Hepatocyte (in vitro differentiated cells): ENCODE measurements around the gene TAS2R60. TPM values are rescaled to one million over a fixed set of nuclear protein-coding genes. Genes with fewer than 3 reads are reported as not detected.

ENCODE experiments used
- DNase-seq: peaks from one replicate; pipeline ENCODE4 v3.0.0-alpha.2; 2016; ENCODE audit warnings: low spot score
- H2AFZ ChIP-seq: fragments of 200-600 bp; sonication (generic); 2 replicates; pipeline ENCODE4 v1.6.0; 2016; ENCODE audit warnings: antibody characterized with exemption, mild to moderate bottlenecking
- H3K27ac ChIP-seq: fragments of 200-600 bp; sonication (generic); 2 replicates; pipeline ENCODE4 v1.5.1; 2016; ENCODE audit warnings: mild to moderate bottlenecking
- H3K27me3 ChIP-seq: fragments of 200-600 bp; sonication (generic); 2 replicates; pipeline ENCODE4 v1.6.1; 2016
- H3K36me3 ChIP-seq: fragments of 200-600 bp; sonication (generic); replicated peaks from 2 replicates; pipeline ENCODE4 v1.5.1; 2016; ENCODE audit warnings: low read depth; ENCODE audit not compliant: insufficient read depth
- H3K4me1 ChIP-seq: fragments of 200-600 bp; sonication (generic); 2 replicates; pipeline ENCODE4 v1.5.1; 2016; ENCODE audit warnings: mild to moderate bottlenecking, moderate library complexity; ENCODE audit not compliant: insufficient read depth
- H3K4me2 ChIP-seq: fragments of 200-600 bp; sonication (generic); 2 replicates; pipeline ENCODE4 v1.6.0; 2016
- H3K4me3 ChIP-seq: fragments of 200-600 bp; sonication (generic); 2 replicates; pipeline ENCODE4 v1.5.1; 2016; ENCODE audit warnings: mild to moderate bottlenecking
- H3K79me2 ChIP-seq: fragments of 200-600 bp; sonication (generic); 2 replicates; pipeline ENCODE4 v1.6.0; 2017; ENCODE audit warnings: mild to moderate bottlenecking
- H3K9me2 ChIP-seq: fragments of 200-600 bp; sonication (generic); replicated peaks from 2 replicates; pipeline ENCODE4 v1.6.0; 2017; ENCODE audit warnings: mild to moderate bottlenecking; ENCODE audit not compliant: insufficient read depth
- H3K9me3 ChIP-seq: fragments of 200-600 bp; sonication (generic); 2 replicates; pipeline ENCODE4 v1.5.1; 2016; ENCODE audit warnings: low read depth, mild to moderate bottlenecking
- H4K20me1 ChIP-seq: fragments of 200-600 bp; sonication (generic); 2 replicates; pipeline ENCODE4 v1.6.0; 2016; ENCODE audit warnings: mild to moderate bottlenecking; ENCODE audit not compliant: insufficient read depth, poor library complexity, severe bottlenecking
- EZH2 ChIP-seq: fragments of 200-600 bp; sonication (generic); IDR thresholded peaks from 2 replicates; pipeline ENCODE4 v1.6.1; 2016; ENCODE audit warnings: antibody characterized with exemption, mild to moderate bottlenecking, borderline replicate concordance
- EZH2phosphoT487 ChIP-seq: fragments of 200-600 bp; sonication (generic); IDR thresholded peaks from one replicate; pipeline ENCODE4 v1.6.1; 2018; ENCODE audit warnings: antibody characterized with exemption, mild to moderate bottlenecking, low read depth, moderate library complexity; ENCODE audit not compliant: unreplicated experiment, severe bottlenecking
- WGBS: methylation state at CpG from one replicate; pipeline ENCODE4 v1.1.6; 2016; ENCODE audit warnings: low lambda C conversion rate; ENCODE audit errors: missing lambda C conversion rate; 5-methylcytosine and 5-hydroxymethylcytosine counted together
- polyA plus RNA-seq: library from polyadenylated mRNA; unstranded; fragments of >200 nt; fragmentation: Nextera tagmentation; extraction: Ambion mirVana; gene quantifications from 2 replicates; pipeline ENCODE4 v1.2.1, GENCODE V29; 2016
- total RNA-seq: library from RNA; depleted of rRNA; stranded (reverse); fragments of >200 nt; gene quantifications from 2 replicates; pipeline ENCODE4 v1.2.3, GENCODE V29; 2014
- TF ChIP-seq, protein P1 (sequence below): fragments of 200-600 bp; sonication (generic); IDR thresholded peaks from 2 replicates; pipeline ENCODE4 v1.5.1; 2016; ENCODE audit warnings: antibody characterized with exemption, mild to moderate bottlenecking; ENCODE audit not compliant: poor library complexity

The TAS2R60 gene
- total and polyA plus RNA-seq, 2 experiments from 2014 or later: not detected

DNA sequence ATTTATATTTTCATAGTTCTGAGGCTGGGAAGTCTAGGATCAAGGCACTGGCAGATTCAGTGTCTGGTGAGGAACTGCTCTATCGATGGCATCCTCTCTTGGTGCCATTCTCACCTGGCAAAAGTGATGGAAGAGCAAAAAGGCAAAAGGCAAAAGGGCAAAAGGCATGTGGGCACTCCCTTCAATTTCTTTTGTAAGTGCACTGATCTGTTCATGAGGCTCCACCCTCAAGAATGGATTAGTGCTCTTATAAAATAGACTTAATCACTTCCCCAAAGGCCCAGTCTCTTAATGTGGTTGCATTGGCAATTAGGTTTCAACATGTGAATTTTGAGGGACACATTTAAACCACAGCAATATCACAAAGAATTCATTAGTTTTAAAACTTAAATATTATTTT lies 16.1 kb downstream of the TAS2R60 start:
- Histone ChIP-seq H3K27me3 (no peaks in the 10 kb centered on the region), H3K4me1 (no peaks in the 10 kb centered on the region), H3K36me3 (no peaks in the 10 kb centered on the region), H3K9me3 (no peaks in the 10 kb centered on the region), H3K79me2 (no peaks in the 10 kb centered on the region), H2AFZ (no peak overlapping the region), H3K9me2 (no peaks in the 10 kb centered on the region), H3K4me3 (no peak overlapping the region), H3K4me2 (no peak overlapping the region), H3K27ac (no peak overlapping the region), H4K20me1 (no peaks in the 10 kb centered on the region)
- no peak for DNase-seq
- TF ChIP-seq EZH2 (no peak), EZH2phosphoT487 (no peak)
- TF ChIP-seq, protein P1, sequence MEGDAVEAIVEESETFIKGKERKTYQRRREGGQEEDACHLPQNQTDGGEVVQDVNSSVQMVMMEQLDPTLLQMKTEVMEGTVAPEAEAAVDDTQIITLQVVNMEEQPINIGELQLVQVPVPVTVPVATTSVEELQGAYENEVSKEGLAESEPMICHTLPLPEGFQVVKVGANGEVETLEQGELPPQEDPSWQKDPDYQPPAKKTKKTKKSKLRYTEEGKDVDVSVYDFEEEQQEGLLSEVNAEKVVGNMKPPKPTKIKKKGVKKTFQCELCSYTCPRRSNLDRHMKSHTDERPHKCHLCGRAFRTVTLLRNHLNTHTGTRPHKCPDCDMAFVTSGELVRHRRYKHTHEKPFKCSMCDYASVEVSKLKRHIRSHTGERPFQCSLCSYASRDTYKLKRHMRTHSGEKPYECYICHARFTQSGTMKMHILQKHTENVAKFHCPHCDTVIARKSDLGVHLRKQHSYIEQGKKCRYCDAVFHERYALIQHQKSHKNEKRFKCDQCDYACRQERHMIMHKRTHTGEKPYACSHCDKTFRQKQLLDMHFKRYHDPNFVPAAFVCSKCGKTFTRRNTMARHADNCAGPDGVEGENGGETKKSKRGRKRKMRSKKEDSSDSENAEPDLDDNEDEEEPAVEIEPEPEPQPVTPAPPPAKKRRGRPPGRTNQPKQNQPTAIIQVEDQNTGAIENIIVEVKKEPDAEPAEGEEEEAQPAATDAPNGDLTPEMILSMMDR: no peak
- WGBS: 83% methylated on average over 1 of the region's 1 CpG

DNA sequence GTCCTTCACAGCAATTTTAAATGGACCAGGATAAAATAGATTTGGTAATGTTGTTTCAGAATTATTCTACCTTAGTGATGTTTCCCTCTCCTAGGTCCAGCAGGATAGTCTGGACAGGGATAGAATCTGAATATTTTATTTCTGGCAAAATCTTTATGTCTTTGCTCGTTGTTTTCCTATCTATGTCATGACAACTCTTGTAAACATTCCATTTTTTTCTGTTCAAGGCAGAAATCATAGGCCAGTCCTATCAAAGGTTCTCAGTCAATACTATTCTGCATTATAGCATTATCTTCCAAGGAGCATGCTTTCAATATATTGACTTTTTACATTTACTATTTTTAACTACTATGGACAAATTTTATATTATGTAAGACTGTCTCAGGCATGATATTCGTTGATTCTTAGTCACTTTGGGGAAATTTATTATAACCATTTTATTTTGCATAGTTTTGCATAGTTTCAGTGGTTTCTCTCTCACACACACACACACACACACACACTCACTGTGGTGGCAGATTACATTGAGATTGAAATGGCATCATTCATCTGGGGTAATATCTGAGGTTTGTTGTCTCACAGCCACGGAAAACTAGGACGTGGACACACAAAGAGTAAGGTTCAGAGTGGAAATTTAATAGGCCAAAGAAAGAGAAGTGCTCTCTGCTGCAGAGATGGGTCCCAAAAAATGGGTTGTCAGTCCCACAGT lies 17.2 kb downstream of the TAS2R60 start:
- TF ChIP-seq, protein P1: no peak
- TF ChIP-seq EZH2phosphoT487 (no peak), EZH2 (no peak)
- no peaks in the 10 kb centered on the region for H3K9me2 ChIP-seq
- H3K9me3 ChIP-seq: no peaks in the 10 kb centered on the region
- no peak for DNase-seq
- H3K36me3 ChIP-seq: no peaks in the 10 kb centered on the region
- no peaks in the 10 kb centered on the region for H3K4me1 ChIP-seq
- WGBS: 88% methylated on average over 4 of the region's 4 CpGs
- H4K20me1 ChIP-seq: no peaks in the 10 kb centered on the region
- no peaks in the 10 kb centered on the region for H3K79me2 ChIP-seq
- no peaks in the 10 kb centered on the region for H3K27me3 ChIP-seq
- no peak overlapping the region for H3K4me2 ChIP-seq
- no peak overlapping the region for H3K4me3 ChIP-seq
- no peak overlapping the region for H2AFZ ChIP-seq
- H3K27ac ChIP-seq: no peak overlapping the region

DNA sequence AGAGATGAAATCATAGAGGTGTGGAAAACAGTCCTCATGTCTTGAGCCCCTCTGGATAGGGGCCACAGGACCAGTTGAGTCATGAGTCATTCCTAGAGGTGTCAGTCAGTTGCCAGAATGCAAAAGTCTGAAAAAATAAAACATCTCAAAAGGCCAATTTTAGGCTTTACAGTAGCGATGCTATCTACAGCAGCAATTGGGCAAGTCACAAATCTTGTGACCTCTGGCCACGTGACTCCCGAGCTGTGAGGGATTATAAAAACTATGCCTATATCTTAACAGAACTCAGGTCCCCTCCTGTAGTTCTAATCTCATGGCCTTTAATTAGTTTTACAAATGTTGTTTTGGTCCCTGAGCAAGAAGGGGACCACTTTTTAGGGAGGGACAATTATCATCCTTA lies 18.8 kb downstream of the TAS2R60 start:
- Histone ChIP-seq H3K9me3 (no peaks in the 10 kb centered on the region), H3K27ac (no peak overlapping the region), H3K9me2 (no peaks in the 10 kb centered on the region), H3K27me3 (no peaks in the 10 kb centered on the region), H3K4me2 (no peak overlapping the region), H3K36me3 (no peaks in the 10 kb centered on the region), H3K4me3 (no peak overlapping the region), H4K20me1 (no peaks in the 10 kb centered on the region), H2AFZ (no peak overlapping the region), H3K4me1 (no peaks in the 10 kb centered on the region), H3K79me2 (no peaks in the 10 kb centered on the region)
- no peak for TF ChIP-seq EZH2
- TF ChIP-seq, protein P1: no peak
- TF ChIP-seq EZH2phosphoT487: no peak
- DNase-seq: no peak
- WGBS: 90% methylated on average over 3 of the region's 3 CpGs

DNA sequence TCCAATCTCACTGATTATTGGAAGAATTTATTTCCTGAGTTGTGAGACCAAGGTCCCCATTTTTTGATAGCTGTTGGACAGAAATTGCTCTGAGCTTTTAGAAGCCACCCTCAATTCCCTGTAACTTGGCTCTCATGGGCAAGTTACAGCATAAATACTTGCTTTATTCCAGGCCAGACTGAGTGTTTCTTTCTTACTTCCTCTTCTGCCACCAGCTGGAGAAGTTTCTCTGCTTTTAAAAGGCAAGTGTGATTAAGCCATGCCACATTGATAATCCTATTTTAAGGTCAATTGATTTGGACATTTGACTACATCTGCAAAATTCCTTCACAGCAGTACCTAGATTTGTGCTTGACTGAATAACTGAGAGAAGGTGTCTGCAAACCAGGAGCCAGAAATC lies 20.3 kb downstream of the TAS2R60 start:
- H3K4me2 ChIP-seq: no peak overlapping the region
- DNase-seq: no peak
- no peaks in the 10 kb centered on the region for H3K4me1 ChIP-seq
- no peaks in the 10 kb centered on the region for H3K27me3 ChIP-seq
- H3K4me3 ChIP-seq: no peak overlapping the region
- TF ChIP-seq EZH2phosphoT487: no peak
- TF ChIP-seq, protein P1: no peak
- TF ChIP-seq EZH2: no peak
- H3K36me3 ChIP-seq: no peaks in the 10 kb centered on the region
- H2AFZ ChIP-seq: no peak overlapping the region
- H3K9me2 ChIP-seq: no peaks in the 10 kb centered on the region
- no peaks in the 10 kb centered on the region for H4K20me1 ChIP-seq
- H3K79me2 ChIP-seq: no peaks in the 10 kb centered on the region
- no peak overlapping the region for H3K27ac ChIP-seq
- H3K9me3 ChIP-seq: no peaks in the 10 kb centered on the region
